LHCN-M2 (cell line): ENCODE measurements around the gene RGCC. TPM values are rescaled to one million over a fixed set of nuclear protein-coding genes. Genes with fewer than 3 reads are reported as not detected.
A peak's percentile ranks its signal among the peaks of the same experiment; 100 is the strongest.

ENCODE experiments used
- DNase-seq: peaks from one replicate; pipeline ENCODE4 v3.0.0-alpha.2; 2012; ENCODE audit warnings: low read depth
- total RNA-seq: library from RNA; depleted of rRNA; stranded (reverse); fragments of >200 nt; gene quantifications from 2 replicates; pipeline ENCODE4 v1.2.3, GENCODE V29; 2014

The RGCC gene
- total RNA-seq, 1 experiment from 2014 or later = 3.2 TPM

- no peak for DNase-seq
These were observed 3.7 kb upstream of the RGCC start for GRCh38 chr13:41453620-41454019.

- no peak for DNase-seq
These were observed 3.2 kb upstream of the RGCC start for GRCh38 chr13:41454170-41454569.

GRCh38 chr13:41455725-41456419 lies 1.5 kb upstream of the RGCC start:
- DNase-seq = no peak

- no peak for DNase-seq
These were observed 338 bp downstream of the RGCC start for GRCh38 chr13:41457589-41458186.

GRCh38 chr13:41458187-41458760 lies 924 bp downstream of the RGCC start:
- DNase-seq = no peak

- DNase-seq = peak; percentile 28
These were observed 1.5 kb downstream of the RGCC start for GRCh38 chr13:41458761-41459431.

- no peak for DNase-seq
These were observed 2.2 kb downstream of the RGCC start for GRCh38 chr13:41459432-41460073.

- no peak for DNase-seq
These were observed 2.7 kb downstream of the RGCC start for GRCh38 chr13:41460074-41460465.

- DNase-seq = no peak
These were observed 3.6 kb downstream of the RGCC start for GRCh38 chr13:41460930-41461329.

- DNase-seq = no peak
These were observed 4.3 kb downstream of the RGCC start for GRCh38 chr13:41461527-41462139.

- DNase-seq = no peak
These were observed 5.1 kb downstream of the RGCC start for GRCh38 chr13:41462427-41462826.

GRCh38 chr13:41463838-41464602 lies 6.7 kb downstream of the RGCC start:
- no peak for DNase-seq

- peak; percentile 85 for DNase-seq
These were observed 8.0 kb downstream of the RGCC start for GRCh38 chr13:41465241-41465847.

GRCh38 chr13:41465898-41466320 lies 8.6 kb downstream of the RGCC start:
- no peak for DNase-seq

GRCh38 chr13:41467425-41467945 lies 10.1 kb downstream of the RGCC start:
- no peak for DNase-seq

- no peak for DNase-seq
These were observed 11.3 kb downstream of the RGCC start for GRCh38 chr13:41468631-41469030.

- no peak for DNase-seq
These were observed 12.8 kb downstream of the RGCC start for GRCh38 chr13:41470196-41470595.

- DNase-seq = no peak
These were observed 14.4 kb downstream of the RGCC start for GRCh38 chr13:41471785-41472184.

- no peak for DNase-seq
These were observed 29.9 kb downstream of the RGCC start for GRCh38 chr13:41487222-41487621.

- DNase-seq = no peak
These were observed 30.8 kb downstream of the RGCC start for GRCh38 chr13:41488124-41488523.
